WTC11 (cell line): ENCODE results near the gene SENP8. TPM values are rescaled to one million over a fixed set of nuclear protein-coding genes. Genes with fewer than 3 reads are reported as not detected.

Experiments used
- ATAC-seq: fragments of 200-7000 bp; cut with Tn5 transposase; 2 replicates; pipeline ENCODE4 v1.10.0; 2021; ENCODE audit warnings: mild to moderate bottlenecking, moderate library complexity
- CTCF ChIA-PET: fragments of 300-600 bp; sonication (Branson Sonifier 250); formaldehyde crosslinking; loops from one replicate; lab custom pipeline; 2021; ENCODE audit warnings: antibody characterized with exemption; lab: Charles Lee
- POLR2A ChIA-PET: fragments of 350-600 bp; sonication (Branson Sonifier 250); formaldehyde crosslinking; loops from one replicate; lab custom pipeline; 2021; ENCODE audit warnings: antibody characterized with exemption; lab: Charles Lee
- DNase-seq: peaks from one replicate; pipeline ENCODE4 v3.0.0; 2021; ENCODE audit warnings: low spot score
- H3K27ac Mint-ChIP-seq: 2 replicates; pipeline ENCODE4 v1.8.0; 2021; ENCODE audit warnings: mixed read lengths
- H3K27me3 Mint-ChIP-seq: 2 replicates; pipeline ENCODE4 v1.8.0; 2021; ENCODE audit warnings: low read depth, mild to moderate bottlenecking, moderate library complexity, mixed read lengths
- H3K36me3 Mint-ChIP-seq: 2 replicates; pipeline ENCODE4 v1.8.0; 2021; ENCODE audit warnings: mixed read lengths
- H3K4me1 Mint-ChIP-seq: 2 replicates; pipeline ENCODE4 v1.8.0; 2022; ENCODE audit warnings: mixed read lengths
- H3K4me3 Mint-ChIP-seq: 2 replicates; pipeline ENCODE4 v1.8.0; 2021; ENCODE audit warnings: mild to moderate bottlenecking, moderate library complexity, mixed read lengths
- H3K9me3 Mint-ChIP-seq: 2 replicates; pipeline ENCODE4 v1.8.0; 2021; ENCODE audit warnings: mixed read lengths
- ESRRA ChIP-seq: sonication (generic); formaldehyde crosslinking; IDR thresholded peaks from 2 replicates; pipeline ENCODE4 v1.8.1; 2022; ENCODE audit warnings: mild to moderate bottlenecking, missing genetic modification reagents, borderline replicate concordance
- FOXK1 ChIP-seq: sonication (generic); formaldehyde crosslinking; IDR thresholded peaks from 2 replicates; pipeline ENCODE4 v1.8.0; 2022; ENCODE audit warnings: mild to moderate bottlenecking, moderate library complexity, missing genetic modification reagents
- GRHL2 ChIP-seq: fragments of 250-450 bp; sonication (Bioruptor Pico); IDR thresholded peaks from 2 replicates; pipeline ENCODE4 v1.8.0; 2022; ENCODE audit warnings: mild to moderate bottlenecking, moderate library complexity; ENCODE audit not compliant: insufficient replicate concordance, severe bottlenecking
- HMGA2 ChIP-seq: fragments of 250-450 bp; sonication (Bioruptor Pico); IDR thresholded peaks from 2 replicates; pipeline ENCODE4 v1.4.0; 2021; ENCODE audit warnings: mild to moderate bottlenecking, moderate library complexity
- IRF2 ChIP-seq: sonication (generic); formaldehyde crosslinking; IDR thresholded peaks from 2 replicates; pipeline ENCODE4 v1.8.0; 2022; ENCODE audit warnings: low read depth, missing genetic modification reagents, borderline replicate concordance
- JAZF1 ChIP-seq: fragments of 250-450 bp; sonication (Bioruptor Pico); IDR thresholded peaks from 2 replicates; pipeline ENCODE4 v1.9.0; 2021; ENCODE audit warnings: moderate library complexity, mild to moderate bottlenecking, inconsistent platforms
- MYBL2 ChIP-seq: sonication (generic); formaldehyde crosslinking; IDR thresholded peaks from 2 replicates; pipeline ENCODE4 v1.8.1; 2023; ENCODE audit warnings: mild to moderate bottlenecking, moderate library complexity, missing genetic modification reagents
- NFATC4 ChIP-seq: fragments of 250-450 bp; sonication (Bioruptor Pico); IDR thresholded peaks from 2 replicates; pipeline ENCODE4 v1.9.0; 2021; ENCODE audit warnings: mild to moderate bottlenecking
- NFE2L1 ChIP-seq: sonication (generic); formaldehyde crosslinking; IDR thresholded peaks from 2 replicates; pipeline ENCODE4 v1.8.1; 2023; ENCODE audit warnings: missing genetic modification reagents
- NFYB ChIP-seq: sonication (generic); formaldehyde crosslinking; conservative IDR thresholded peaks from 2 replicates; pipeline ENCODE4 v1.8.0; 2022; ENCODE audit warnings: low read depth, missing genetic modification reagents
- NR3C1 ChIP-seq: sonication (generic); formaldehyde crosslinking; conservative IDR thresholded peaks from 2 replicates; pipeline ENCODE4 v1.8.1; 2023; ENCODE audit warnings: low read depth, mild to moderate bottlenecking, missing genetic modification reagents
- SMAD4 ChIP-seq: sonication (generic); formaldehyde crosslinking; IDR thresholded peaks from 2 replicates; pipeline ENCODE4 v1.8.0; 2022; ENCODE audit warnings: mild to moderate bottlenecking, missing genetic modification reagents
- SOX15 ChIP-seq: fragments of 250-450 bp; sonication (Bioruptor Pico); IDR thresholded peaks from 2 replicates; pipeline ENCODE4 v1.9.0; 2021; ENCODE audit warnings: mild to moderate bottlenecking
- ZBTB21 ChIP-seq: sonication (generic); formaldehyde crosslinking; IDR thresholded peaks from 2 replicates; pipeline ENCODE4 v1.8.1; 2023; ENCODE audit warnings: mild to moderate bottlenecking, missing genetic modification reagents, borderline replicate concordance
- ZNF219 ChIP-seq: sonication (generic); formaldehyde crosslinking; IDR thresholded peaks from 2 replicates; pipeline ENCODE4 v1.8.0; 2023; ENCODE audit warnings: missing genetic modification reagents, mild to moderate bottlenecking, borderline replicate concordance
- total RNA-seq: library from RNA; stranded (reverse); gene quantifications from 3 replicates; pipeline ENCODE4 v1.2.3, GENCODE V29; 2021
- TF ChIP-seq, protein P1 (sequence below): sonication (generic); formaldehyde crosslinking; IDR thresholded peaks from 2 replicates; pipeline ENCODE4 v1.8.1; 2022; ENCODE audit warnings: missing genetic modification reagents, borderline replicate concordance
- TF ChIP-seq, protein P2 (sequence below): sonication (generic); formaldehyde crosslinking; IDR thresholded peaks from 2 replicates; pipeline ENCODE4 v1.8.1; 2023; ENCODE audit warnings: mild to moderate bottlenecking, missing genetic modification reagents, moderate library complexity
- TF ChIP-seq, protein P3 (sequence below): fragments of 250-450 bp; sonication (Bioruptor Pico); IDR thresholded peaks from 2 replicates; pipeline ENCODE4 v2.1.2; 2022; ENCODE audit warnings: mild to moderate bottlenecking, moderate library complexity

Gene SENP8
- total RNA-seq, 1 experiment from 2014 or later: 6.3 TPM

DNA sequence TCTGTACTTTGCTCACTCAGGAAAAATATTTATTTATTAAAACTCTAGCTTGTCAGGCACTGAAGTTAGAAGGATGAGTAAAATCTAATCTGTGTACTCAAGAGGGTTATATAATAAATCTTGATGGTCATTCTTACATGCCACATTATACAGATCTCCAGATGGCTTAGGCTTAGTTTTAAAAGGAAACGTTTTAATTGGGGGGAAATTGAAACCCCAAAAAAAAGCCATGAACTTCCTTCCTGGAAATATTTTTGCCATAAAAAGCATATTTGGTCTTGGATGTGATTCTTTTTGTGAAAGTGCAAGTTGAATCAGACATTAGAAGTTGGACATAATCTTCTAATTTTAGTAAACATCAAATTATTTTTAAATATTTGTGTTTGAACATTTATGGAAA is 6.0 kb downstream of the SENP8 start:
- Mint-ChIP-seq H3K4me1 (peaks cover 19% of the 10 kb centered on the region), H3K36me3 (no peaks in the 10 kb centered on the region), H3K9me3 (no peaks in the 10 kb centered on the region), H3K4me3 (no peak overlapping the region), H3K27me3 (no peaks in the 10 kb centered on the region), H3K27ac (no peak overlapping the region)
- ChIA-PET POLR2A (no interaction called here), CTCF (no interaction called here)
- TF ChIP-seq NFYB (CRISPR knock-in tag) (no peak), JAZF1 (no peak), ZNF219 (no peak), GRHL2 (CRISPR knock-in tag) (no peak)
- TF ChIP-seq, protein P1, sequence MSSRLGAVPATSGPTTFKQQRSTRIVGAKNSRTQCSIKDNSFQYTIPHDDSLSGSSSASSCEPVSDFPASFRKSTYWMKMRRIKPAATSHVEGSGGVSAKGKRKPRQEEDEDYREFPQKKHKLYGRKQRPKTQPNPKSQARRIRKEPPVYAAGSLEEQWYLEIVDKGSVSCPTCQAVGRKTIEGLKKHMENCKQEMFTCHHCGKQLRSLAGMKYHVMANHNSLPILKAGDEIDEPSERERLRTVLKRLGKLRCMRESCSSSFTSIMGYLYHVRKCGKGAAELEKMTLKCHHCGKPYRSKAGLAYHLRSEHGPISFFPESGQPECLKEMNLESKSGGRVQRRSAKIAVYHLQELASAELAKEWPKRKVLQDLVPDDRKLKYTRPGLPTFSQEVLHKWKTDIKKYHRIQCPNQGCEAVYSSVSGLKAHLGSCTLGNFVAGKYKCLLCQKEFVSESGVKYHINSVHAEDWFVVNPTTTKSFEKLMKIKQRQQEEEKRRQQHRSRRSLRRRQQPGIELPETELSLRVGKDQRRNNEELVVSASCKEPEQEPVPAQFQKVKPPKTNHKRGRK (CRISPR knock-in tag): no peak
- TF ChIP-seq, protein P2, sequence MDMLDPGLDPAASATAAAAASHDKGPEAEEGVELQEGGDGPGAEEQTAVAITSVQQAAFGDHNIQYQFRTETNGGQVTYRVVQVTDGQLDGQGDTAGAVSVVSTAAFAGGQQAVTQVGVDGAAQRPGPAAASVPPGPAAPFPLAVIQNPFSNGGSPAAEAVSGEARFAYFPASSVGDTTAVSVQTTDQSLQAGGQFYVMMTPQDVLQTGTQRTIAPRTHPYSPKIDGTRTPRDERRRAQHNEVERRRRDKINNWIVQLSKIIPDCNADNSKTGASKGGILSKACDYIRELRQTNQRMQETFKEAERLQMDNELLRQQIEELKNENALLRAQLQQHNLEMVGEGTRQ: no peak
- ATAC-seq (no peak), DNase-seq (no peak)

DNA sequence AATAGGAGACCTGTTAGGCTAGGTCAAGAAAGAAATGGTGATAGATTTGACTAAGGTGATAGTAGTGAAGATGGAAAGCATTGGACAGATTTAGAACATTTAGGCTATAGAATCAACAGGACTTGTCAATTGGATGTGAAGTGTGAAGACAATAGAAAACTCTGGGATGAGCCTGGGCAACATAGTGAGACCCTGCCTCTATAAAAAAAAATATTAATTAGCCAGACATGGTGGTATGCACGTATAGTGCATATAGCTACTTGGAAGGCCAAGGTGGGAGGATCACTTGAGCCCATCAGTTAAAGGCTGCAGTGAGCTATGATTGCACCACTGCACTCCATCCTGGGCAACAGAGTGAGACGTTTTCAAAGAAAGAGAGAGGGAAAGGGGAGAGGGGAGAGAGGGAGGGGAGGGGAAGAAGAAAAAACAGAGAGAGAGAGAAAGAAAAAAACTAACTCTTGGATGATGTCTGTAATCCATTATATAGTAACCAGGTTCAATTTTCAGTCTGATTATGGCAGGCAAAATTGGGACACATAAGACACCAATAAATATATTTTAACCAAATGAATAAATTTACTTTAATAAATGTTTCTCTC is 9.6 kb downstream of the SENP8 start:
- no peak overlapping the region for H3K4me3 Mint-ChIP-seq
- no peaks in the 10 kb centered on the region for H3K9me3 Mint-ChIP-seq
- no peak overlapping the region for H3K27ac Mint-ChIP-seq
- no peak for TF ChIP-seq NFYB (CRISPR knock-in tag)
- H3K36me3 Mint-ChIP-seq: no peaks in the 10 kb centered on the region
- ATAC-seq (no peak), DNase-seq (no peak)
- ChIA-PET CTCF (interaction anchor here (1.3 to 3.2 kb wide), 2 partner anchors 9 to 28 kb away, joined by 3 to 9 read pairs; partner anchors contain the start of gene SENP8), POLR2A (no interaction called here)
- H3K27me3 Mint-ChIP-seq: no peaks in the 10 kb centered on the region
- H3K4me1 Mint-ChIP-seq: 0 out of 2 replicates have a peak, but pooled peaks cover 1% of the 10 kb centered on the region

DNA sequence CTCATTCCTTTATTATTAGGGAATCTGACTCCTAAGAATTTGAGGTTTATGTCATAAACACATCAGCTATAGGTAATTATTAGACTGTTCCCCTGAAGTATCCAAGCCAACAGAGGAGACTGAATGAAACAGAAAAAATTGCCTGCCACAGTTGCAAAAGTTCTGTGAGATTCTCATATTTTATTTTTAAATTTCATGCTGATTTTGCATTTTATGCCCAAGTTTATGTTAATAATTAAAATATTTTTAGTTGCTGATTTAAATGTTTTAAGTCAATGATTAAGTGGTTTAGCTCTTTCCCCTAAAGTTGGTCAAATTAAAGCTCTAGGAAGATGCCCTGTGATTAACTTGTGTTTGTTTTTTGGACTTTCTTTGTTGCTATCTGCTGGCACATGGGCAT is 10.2 kb downstream of the SENP8 start:
- H3K36me3 Mint-ChIP-seq: no peaks in the 10 kb centered on the region
- POLR2A ChIA-PET: no interaction called here
- H3K9me3 Mint-ChIP-seq: no peaks in the 10 kb centered on the region
- DNase-seq: no peak
- TF ChIP-seq NFATC4: no peak
- TF ChIP-seq FOXK1 (CRISPR knock-in tag): no peak
- no peak for TF ChIP-seq HMGA2
- TF ChIP-seq SMAD4: no peak
- no peak for TF ChIP-seq JAZF1
- no peak for TF ChIP-seq ESRRA (CRISPR knock-in tag)
- TF ChIP-seq, protein P3, sequence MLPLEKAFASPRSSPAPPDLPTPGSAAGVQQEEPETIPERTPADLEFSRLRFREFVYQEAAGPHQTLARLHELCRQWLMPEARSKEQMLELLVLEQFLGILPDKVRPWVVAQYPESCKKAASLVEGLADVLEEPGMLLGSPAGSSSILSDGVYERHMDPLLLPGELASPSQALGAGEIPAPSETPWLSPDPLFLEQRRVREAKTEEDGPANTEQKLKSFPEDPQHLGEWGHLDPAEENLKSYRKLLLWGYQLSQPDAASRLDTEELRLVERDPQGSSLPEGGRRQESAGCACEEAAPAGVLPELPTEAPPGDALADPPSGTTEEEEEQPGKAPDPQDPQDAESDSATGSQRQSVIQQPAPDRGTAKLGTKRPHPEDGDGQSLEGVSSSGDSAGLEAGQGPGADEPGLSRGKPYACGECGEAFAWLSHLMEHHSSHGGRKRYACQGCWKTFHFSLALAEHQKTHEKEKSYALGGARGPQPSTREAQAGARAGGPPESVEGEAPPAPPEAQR (CRISPR knock-in tag): no peak
- ATAC-seq: no peak
- H3K27ac Mint-ChIP-seq: no peak overlapping the region
- H3K27me3 Mint-ChIP-seq: no peaks in the 10 kb centered on the region
- CTCF ChIA-PET: interaction anchor here (3.2 kb wide), 1 partner anchor 28 kb away, joined by 9 read pairs; no protein-coding TSS in a partner anchor
- no peak overlapping the region for H3K4me3 Mint-ChIP-seq
- no peaks in the 10 kb centered on the region for H3K4me1 Mint-ChIP-seq

DNA sequence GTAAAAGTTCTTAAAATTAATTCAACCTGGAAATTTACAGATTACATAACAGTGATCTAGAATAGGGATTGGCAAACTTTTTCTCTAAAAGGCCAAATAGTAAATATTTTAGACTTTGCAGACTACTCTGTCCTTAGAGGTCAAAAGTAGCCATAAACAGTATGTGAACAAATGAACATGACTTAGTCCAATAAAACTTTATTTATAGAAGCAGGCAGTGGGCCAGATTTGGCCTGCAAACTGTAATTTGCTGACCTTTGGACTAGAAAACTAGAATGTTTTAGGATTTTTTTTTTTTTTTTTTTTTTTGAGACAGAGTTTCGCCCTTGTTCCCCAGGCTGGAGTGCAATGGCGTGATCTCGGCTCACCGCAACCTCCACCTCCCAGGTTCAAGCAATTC is 12.1 kb downstream of the SENP8 start:
- no peaks in the 10 kb centered on the region for H3K27me3 Mint-ChIP-seq
- ATAC-seq (no peak), DNase-seq (no peak)
- no peaks in the 10 kb centered on the region for H3K9me3 Mint-ChIP-seq
- POLR2A ChIA-PET: no interaction called here
- H3K4me1 Mint-ChIP-seq: no peaks in the 10 kb centered on the region
- no peaks in the 10 kb centered on the region for H3K36me3 Mint-ChIP-seq
- TF ChIP-seq MYBL2 (no peak), NFATC4 (no peak), ZBTB21 (CRISPR knock-in tag) (no peak), NR3C1 (CRISPR knock-in tag) (no peak), SMAD4 (no peak), NFE2L1 (no peak), IRF2 (CRISPR knock-in tag) (no peak), SOX15 (no peak)
- no peak overlapping the region for H3K4me3 Mint-ChIP-seq
- CTCF ChIA-PET: interaction anchor here (0.6 kb wide), 1 partner anchor 387 kb away, joined by 5 read pairs; no protein-coding TSS in a partner anchor
- H3K27ac Mint-ChIP-seq: no peak overlapping the region
